GM12878 (cell line): Measurements from ENCODE around the gene P2RX4. TPM values are rescaled to one million over a fixed set of nuclear protein-coding genes. Genes with fewer than 3 reads are reported as not detected.

ENCODE experiments used
- ATAC-seq: fragments of 200-7000 bp; cut with Tn5 transposase; 3 replicates; pipeline ENCODE4 v1.9.1; 2020; ENCODE audit warnings: mild to moderate bottlenecking, moderate library complexity
- BruUV-seq: library from RNA; stranded (reverse); fragments of 400-500 nt; replicated peaks from 2 replicates; lab custom pipeline; 2021; lab: Mats Ljungman, UMichigan
- CTCF ChIA-PET: fragments of 300-600 bp; sonication (Branson Sonifier 250); formaldehyde crosslinking; extraction: SDS; loops from one replicate; lab custom pipeline; 2021; ENCODE audit warnings: inconsistent platforms; lab: Yijun Ruan, JAX
- POLR2A ChIA-PET: fragments of 350-600 bp; formaldehyde crosslinking; extraction: SDS; loops from one replicate; lab custom pipeline; 2021; ENCODE audit warnings: inconsistent platforms; lab: Charles Lee
- RAD21 ChIA-PET: fragments of 300-600 bp; sonication (Branson Sonifier 250); formaldehyde crosslinking; loops from one replicate; lab custom pipeline; 2023; ENCODE audit warnings: antibody characterized with exemption; ENCODE audit not compliant: unreplicated experiment; lab: Charles Lee
- SMC1A ChIA-PET: fragments of 300-600 bp; sonication (Branson Sonifier 250); formaldehyde crosslinking; loops from one replicate; lab custom pipeline; 2023; ENCODE audit not compliant: unreplicated experiment, uncharacterized antibody; lab: Charles Lee
- DNase-seq: peaks from one replicate; pipeline ENCODE4 v3.0.0-alpha.2; 2011; ENCODE audit warnings: low read depth, low spot score
- FAIRE-seq: peaks from 3 replicates; lab custom pipeline; 2011; peaks lifted over from hg19 to GRCh38; lab: Jason Lieb, UNC
- H2AFZ ChIP-seq: 2 replicates; pipeline ENCODE4 v1.6.0; 2011; ENCODE audit warnings: low read depth, low read length, control low read depth; ENCODE audit not compliant: control insufficient read depth
- H3K27ac ChIP-seq: 2 replicates; pipeline ENCODE4 v1.5.1; 2011; ENCODE audit warnings: control low read depth; ENCODE audit not compliant: control insufficient read depth, insufficient read depth
- H3K27me3 ChIP-seq, 2 experiments: replicated peaks in 1 of 2; 2 replicates each; pipeline versions ENCODE4 v1.6.0 to v1.6.1; 2011; ENCODE audit warnings: low read length in 1 of 2; ENCODE audit not compliant: control insufficient read depth in 2 of 2, insufficient read depth in 2 of 2
- H3K36me3 ChIP-seq, 2 experiments: 2 replicates each; pipeline ENCODE4 v1.5.1; 2011; ENCODE audit warnings: low read length in 1 of 2; ENCODE audit not compliant: control insufficient read depth in 2 of 2, insufficient read depth in 2 of 2
- H3K4me1 ChIP-seq: 2 replicates; pipeline ENCODE4 v1.6.1; 2011; ENCODE audit warnings: mild to moderate bottlenecking, low read length, moderate library complexity, mixed read lengths; ENCODE audit not compliant: control insufficient read depth, insufficient read depth
- H3K4me2 ChIP-seq: 2 replicates; pipeline ENCODE4 v1.6.0; 2011; ENCODE audit warnings: control low read depth; ENCODE audit not compliant: control insufficient read depth, insufficient read depth
- H3K4me3 ChIP-seq: fragments of 200-600 bp; sonication (generic); 2 replicates; pipeline ENCODE4 v1.5.1; 2016
- H3K79me2 ChIP-seq: 2 replicates; pipeline ENCODE4 v1.6.0; 2011; ENCODE audit warnings: low read length; ENCODE audit not compliant: control insufficient read depth, insufficient read depth
- H3K9ac ChIP-seq: 2 replicates; pipeline ENCODE4 v1.8.0; 2011; ENCODE audit warnings: low read length, control low read depth, mixed read lengths; ENCODE audit not compliant: control insufficient read depth, insufficient read depth
- H3K9me3 ChIP-seq: replicated peaks from 3 replicates; pipeline ENCODE4 v1.5.1; 2011; ENCODE audit warnings: mild to moderate bottlenecking, low read length; ENCODE audit not compliant: control insufficient read depth, insufficient read depth
- H4K20me1 ChIP-seq: 2 replicates; pipeline ENCODE4 v1.6.0; 2011; ENCODE audit not compliant: control insufficient read depth, insufficient read depth
- EZH2 ChIP-seq: IDR thresholded peaks from 2 replicates; pipeline ENCODE4 v1.6.1; 2012; ENCODE audit warnings: low read depth, mild to moderate bottlenecking, control low read depth, inconsistent platforms, low read length, borderline replicate concordance; ENCODE audit not compliant: control insufficient read depth
- NFYA ChIP-seq: IDR thresholded peaks from 2 replicates; pipeline ENCODE4 v1.6.1; 2011; ENCODE audit warnings: low read depth, mild to moderate bottlenecking, low read length, improper control_type of control experiment, borderline replicate concordance
- SPI1 ChIP-seq: IDR thresholded peaks from 2 replicates; pipeline ENCODE4 v1.6.1; 2011; ENCODE audit warnings: low read depth, mild to moderate bottlenecking, low read length, moderate library complexity, borderline replicate concordance; ENCODE audit not compliant: insufficient read depth
- WGBS: methylation state at CpG from one replicate; pipeline ENCODE4 v1.1.6; 2016; ENCODE audit warnings: low lambda C conversion rate; ENCODE audit not compliant: insufficient replicate concordance, insufficient coverage; ENCODE audit errors: missing lambda C conversion rate; 5-methylcytosine and 5-hydroxymethylcytosine counted together
- in situ Hi-C: fragments of 300-500 bp; cut with MboI; formaldehyde crosslinking; loops from 9 replicates; pipeline ENCODE4 v1.14.3; 2018; ENCODE audit warnings: mixed read lengths
- intact Hi-C: fragments of 100-400 bp; cut with micrococcal nuclease; formaldehyde crosslinking; loops from one replicate; pipeline ENCODE4 v1.14.2; 2022; ENCODE audit not compliant: unreplicated experiment
- polyA plus RNA-seq, 11 experiments: library from polyadenylated mRNA; depleted of rRNA in 4 of 11; unstranded in 6 of 11; stranded (reverse) in 5 of 11; fragments of >200 nt; fragmentation: Nextera tagmentation in 4 of 11; fragmentation: Illumina TruSeq in 1 of 11; extraction: Ambion mirVana in 4 of 11; extraction: Trizol in 1 of 11; gene quantifications; 1 replicate in 1 of 11; 2 replicates in 10 of 11; pipeline versions ENCODE4 v1.2.1 to v1.2.3, GENCODE V29; 2011 to 2016; ENCODE audit warnings: inconsistent platforms in 2 of 11, missing spikeins in 2 of 11, low read depth in 1 of 11
- total RNA-seq, 4 experiments: library from RNA; depleted of rRNA in 3 of 4; stranded (reverse); fragments of >200 nt in 3 of 4; fragmentation: Illumina TruSeq in 1 of 4; extraction: Trizol in 1 of 4; gene quantifications; 2 replicates each; pipeline versions ENCODE4 v1.2.1 to v1.2.3, GENCODE V29; 2013 to 2021

The P2RX4 gene
- total and polyA plus RNA-seq, 10 of the 15 experiments (the other 5 are each of a cell fraction or from before 2014, with no cell fraction given): 9.0 to 43.4 (median 20.5) TPM

DNA sequence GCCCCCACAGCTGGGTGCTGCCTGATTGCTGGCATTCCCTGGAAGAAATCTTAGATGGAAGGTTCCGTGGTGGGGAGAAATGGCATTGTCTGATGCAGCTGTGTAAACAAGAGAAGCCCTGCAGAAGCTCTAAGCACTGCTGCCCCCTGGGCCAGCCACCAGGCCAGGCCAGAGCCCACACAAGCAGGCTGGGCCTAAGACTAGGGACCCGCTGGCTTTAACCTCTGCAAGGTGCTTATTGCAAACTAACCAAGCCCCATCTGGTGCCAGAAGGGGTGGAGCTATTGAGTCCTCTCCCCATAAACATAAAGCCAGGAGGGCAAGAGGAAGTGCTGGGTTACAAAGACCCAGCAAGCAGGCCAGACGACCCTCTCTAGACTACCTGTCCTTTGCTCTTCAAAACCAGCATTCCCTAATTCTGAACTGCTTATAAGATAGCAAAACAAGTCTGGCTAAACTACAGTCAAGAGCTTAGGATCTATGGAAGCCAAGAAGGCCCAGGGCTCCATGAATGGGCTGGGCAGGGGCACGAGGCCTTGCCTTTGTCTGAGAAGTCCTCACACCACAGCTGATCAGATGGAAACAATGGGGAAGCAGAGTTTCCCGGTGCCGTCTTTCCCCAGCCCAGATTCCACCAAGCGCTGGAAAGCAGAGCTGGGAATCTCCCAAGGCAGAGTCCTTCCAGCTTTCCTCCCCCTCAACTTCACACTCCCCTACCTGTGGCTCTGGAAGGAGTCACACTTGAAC, 28.8 kb downstream of the P2RX4 start:
- H3K9me3 ChIP-seq: no peaks in the 10 kb centered on the region
- intact Hi-C loops: no loop called here
- no peaks in the 10 kb centered on the region for H4K20me1 ChIP-seq
- peaks cover 3 to 6% of the 10 kb centered on the region in 2 experiments; a peak in 3 of 4 replicates for H3K36me3 ChIP-seq
- no peak overlapping the region for H3K4me2 ChIP-seq
- RAD21 ChIA-PET: interaction anchor here (0.9 to 1.8 kb wide), 3 partner anchors 9 to 56 kb away, joined by 3 to 10 read pairs (median 4); no protein-coding TSS in a partner anchor
- TF ChIP-seq NFYA (no peak), SPI1 (0 out of 2 replicates have a peak, but pooled peaks have one; percentile 2), EZH2 (no peak)
- TF ChIP-seq, all 136 proteins: peak for 1
- Histone ChIP-seq H3K4me3 (no peak overlapping the region), H2AFZ (no peak overlapping the region), H3K27me3 (no peaks in the 10 kb centered on the region), H3K9ac (no peak overlapping the region), H3K4me1 (peaks cover 14% of the 10 kb centered on the region), H3K79me2 (no peaks in the 10 kb centered on the region), H3K27ac (no peak overlapping the region; the same call in 1 of the 2 replicates)
- BruUV-seq: no TSS peak
- ChIA-PET POLR2A (interaction anchor here (0.6 to 3.5 kb wide), 3 partner anchors 10 to 232 kb away, joined by 3 to 16 read pairs (median 3); no protein-coding TSS in a partner anchor), SMC1A (interaction anchor here (0.9 to 2.6 kb wide), 9 partner anchors 8 to 178 kb away, joined by 3 to 15 read pairs (median 5); no protein-coding TSS in a partner anchor), CTCF (interaction anchor here (0.5 to 2.2 kb wide), 11 partner anchors 8 to 389 kb away, joined by 3 to 19 read pairs (median 3); no protein-coding TSS in a partner anchor)
- ATAC-seq (peak; percentile 22; the same call in 2 of the 3 replicates), FAIRE-seq (no peak), DNase-seq (no peak)
- in situ Hi-C loops: no loop called here
- 87% methylated on average over 7 of the region's 7 CpGs for WGBS
